ENCODE measurements around the gene PROZ.

GRCh38 chr13:113192902-113193301, 34.5 kb downstream of the PROZ start:
- no peak for TF ChIP-seq POLR2A (IDR thresholded peaks at IDR 0.05; ENCODE audit: low read length)
- TF ChIP-seq GATA1 (IDR thresholded peaks at IDR 0.05; ENCODE audit: low read depth, low read length): no peak
